HCT116 (cell line): Measurements from ENCODE around the gene MAGT1. TPM values are rescaled to one million over a fixed set of nuclear protein-coding genes. Genes with fewer than 3 reads are reported as not detected.

ENCODE experiments used
- ATAC-seq: fragments of 200-7000 bp; cut with Tn5 transposase; 2 replicates; pipeline ENCODE4 v1.9.1; 2020; ENCODE audit warnings: mild to moderate bottlenecking, moderate library complexity
- BruUV-seq: library from RNA; stranded (reverse); fragments of 400-500 nt; replicated peaks from 2 replicates; lab custom pipeline; 2021; lab: Mats Ljungman, UMichigan
- CTCF ChIA-PET: fragments of 300-600 bp; sonication (Branson Sonifier 250); formaldehyde crosslinking; loops from one replicate; lab custom pipeline; 2021; ENCODE audit warnings: antibody characterized with exemption; lab: Charles Lee
- POLR2A ChIA-PET: fragments of 300-600, 350-600 bp; sonication (Branson Sonifier 250); formaldehyde crosslinking; loops from one replicate; lab custom pipeline; 2021; ENCODE audit warnings: antibody characterized with exemption; lab: Charles Lee
- RAD21 ChIA-PET, 2 experiments: fragments of 300-600 bp; sonication (Branson Sonifier 250); formaldehyde crosslinking; loops; one replicate each; lab custom pipeline; 2023; ENCODE audit warnings: low total read pairs in 2 of 2; ENCODE audit not compliant: uncharacterized antibody in 2 of 2, unreplicated experiment in 2 of 2, low non-redundant PET in 1 of 2; lab: Charles Lee
- DNase-seq: peaks from one replicate; pipeline ENCODE4 v3.0.0-alpha.2; 2010; ENCODE audit warnings: low read depth, low spot score
- H2AFZ ChIP-seq: fragments of 200-600 bp; shearing (Covaris generic), sonication (generic); 2 replicates; pipeline ENCODE4 v1.6.1; 2017; ENCODE audit warnings: low read depth, mixed run types, mixed read lengths, antibody characterized with exemption, low read length; ENCODE audit not compliant: poor library complexity, severe bottlenecking
- H3K27ac ChIP-seq: 2 replicates; pipeline ENCODE4 v1.5.1; 2012; ENCODE audit warnings: low read depth, low read length
- H3K27me3 ChIP-seq: fragments of 200-600 bp; sonication (generic); 2 replicates; pipeline ENCODE4 v1.6.1; 2016; ENCODE audit warnings: mixed run types, low read length, mixed read lengths; ENCODE audit not compliant: insufficient read depth
- H3K36me3 ChIP-seq, 2 experiments: fragments of 200-500 bp in 1 of 2; fragments of 200-600 bp in 1 of 2; sonication (Bioruptor generic) in 1 of 2; sonication (generic) in 1 of 2; 2 replicates each; pipeline versions ENCODE4 v1.5.1 to v1.6.1; 2014 to 2016; ENCODE audit warnings: low read length in 2 of 2, inconsistent platforms in 1 of 2, mixed read lengths in 1 of 2, mixed run types in 1 of 2; ENCODE audit not compliant: insufficient read depth in 2 of 2, control insufficient read depth in 1 of 2
- H3K4me1 ChIP-seq, 2 experiments: fragments of 200-600 bp in 1 of 2; sonication (generic) in 1 of 2; 2 replicates each; pipeline versions ENCODE4 v1.5.1 to v1.6.1; 2012 to 2017; ENCODE audit warnings: low read length in 2 of 2, inconsistent platforms in 1 of 2, mild to moderate bottlenecking in 1 of 2, mixed read lengths in 1 of 2, mixed run types in 1 of 2, moderate library complexity in 1 of 2; ENCODE audit not compliant: insufficient read depth in 2 of 2, control insufficient read depth in 1 of 2
- H3K4me2 ChIP-seq: fragments of 200-600 bp; sonication (generic); 2 replicates; pipeline ENCODE4 v1.6.1; 2017; ENCODE audit warnings: mixed run types, low read length, mixed read lengths
- H3K4me3 ChIP-seq, 2 experiments: fragments of 200-600 bp in 1 of 2; sonication (generic) in 1 of 2; replicated peaks in 1 of 2; 2 replicates each; pipeline ENCODE4 v1.5.1; 2011 to 2016; ENCODE audit warnings: low read length in 2 of 2, control low read depth in 1 of 2, low read depth in 1 of 2, mild to moderate bottlenecking in 1 of 2, mixed read lengths in 1 of 2, mixed run types in 1 of 2
- H3K79me2 ChIP-seq: fragments of 200-600 bp; sonication (generic); 2 replicates; pipeline ENCODE4 v1.6.1; 2017; ENCODE audit warnings: mild to moderate bottlenecking, mixed run types, low read length, moderate library complexity, mixed read lengths; ENCODE audit not compliant: insufficient read depth
- H3K9ac ChIP-seq: fragments of 200-600 bp; sonication (generic); 2 replicates; pipeline ENCODE4 v1.6.1; 2016; ENCODE audit warnings: low read length, mixed read lengths
- H3K9me2 ChIP-seq: fragments of 200-600 bp; sonication (generic), shearing (Covaris generic); 2 replicates; pipeline ENCODE4 v1.6.1; 2017; ENCODE audit warnings: mixed run types, mild to moderate bottlenecking, moderate library complexity; ENCODE audit not compliant: insufficient read depth
- H3K9me3 ChIP-seq, 2 experiments: fragments of 200-500 bp in 1 of 2; fragments of 200-600 bp in 1 of 2; sonication (Bioruptor generic) in 1 of 2; sonication (generic) in 1 of 2; 2 replicates each; pipeline ENCODE4 v1.6.1; 2014 to 2017; ENCODE audit warnings: low read length in 2 of 2, mixed read lengths in 2 of 2, inconsistent platforms in 1 of 2, low read depth in 1 of 2, mild to moderate bottlenecking in 1 of 2, mixed run types in 1 of 2, moderate library complexity in 1 of 2; ENCODE audit not compliant: control insufficient read depth in 1 of 2, insufficient read depth in 1 of 2
- H4K20me1 ChIP-seq: fragments of 200-600 bp; sonication (generic), shearing (Covaris generic); 2 replicates; pipeline ENCODE4 v1.6.1; 2017; ENCODE audit warnings: mixed run types, mild to moderate bottlenecking, moderate library complexity; ENCODE audit not compliant: insufficient read depth
- ATF3 ChIP-seq: IDR thresholded peaks from 2 replicates; pipeline ENCODE4 v1.6.1; 2012
- CBX3 ChIP-seq: IDR thresholded peaks from 2 replicates; pipeline ENCODE4 v1.6.1; 2012; ENCODE audit warnings: low read depth
- POLR2AphosphoS5 ChIP-seq: IDR thresholded peaks from 2 replicates; pipeline ENCODE4 v1.6.1; 2011; ENCODE audit warnings: mild to moderate bottlenecking, low read depth, low read length, moderate library complexity
- SRF ChIP-seq: IDR thresholded peaks from 2 replicates; pipeline ENCODE4 v1.6.1; 2012; ENCODE audit warnings: low read depth
- YY1 ChIP-seq: IDR thresholded peaks from 2 replicates; pipeline ENCODE4 v1.6.1; 2011; ENCODE audit warnings: low read length, low read depth, moderate library complexity, mild to moderate bottlenecking; ENCODE audit not compliant: insufficient replicate concordance; ENCODE audit errors: extremely low read depth
- ZFX ChIP-seq: fragments of 450-650 bp; IDR thresholded peaks from 2 replicates; pipeline ENCODE4 v1.6.1; 2017
- intact Hi-C: fragments of 100-400 bp; cut with micrococcal nuclease; formaldehyde crosslinking; loops from 2 replicates; pipeline ENCODE4 v1.10.0; 2022
- total RNA-seq: library from RNA; stranded (reverse); gene quantifications from one replicate; pipeline ENCODE4 v1.2.1, GENCODE V29; 2021; ENCODE audit not compliant: unreplicated experiment
- TF ChIP-seq, protein P1 (sequence below), 3 experiments: fragments of 200-600 bp in 1 of 3; sonication (generic) in 1 of 3; IDR thresholded peaks in 2 of 3; conservative IDR thresholded peaks in 1 of 3; 2 replicates each; pipeline ENCODE4 v1.5.1; 2012 to 2017; ENCODE audit warnings: low read depth in 2 of 3, low read length in 2 of 3, antibody characterized with exemption in 1 of 3, borderline replicate concordance in 1 of 3, control low read depth in 1 of 3, mild to moderate bottlenecking in 1 of 3, mixed read lengths in 1 of 3, mixed run types in 1 of 3, moderate library complexity in 1 of 3; ENCODE audit not compliant: insufficient read depth in 1 of 3

Gene MAGT1
- total RNA-seq, 1 experiment from 2014 or later, result 39.5 TPM

- no peak overlapping the region for H3K4me2 ChIP-seq
- no peaks in the 10 kb centered on the region for H3K9me3 ChIP-seq
- H2AFZ ChIP-seq, result no peak overlapping the region
- no peak for ATAC-seq
- ChIA-PET RAD21 (no interaction called here), CTCF (no interaction called here), POLR2A (no interaction called here)
- no peaks in the 10 kb centered on the region for H3K27me3 ChIP-seq
- H3K9ac ChIP-seq, result no peak overlapping the region
- no peaks in the 10 kb centered on the region for H3K4me1 ChIP-seq
- no peaks in the 10 kb centered on the region for H3K79me2 ChIP-seq
- H3K4me3 ChIP-seq, result no peak overlapping the region
- no peaks in the 10 kb centered on the region for H3K9me2 ChIP-seq
- TF ChIP-seq YY1 (no peak), CBX3 (no peak)
- no peak for DNase-seq
- intact Hi-C loops, result no loop called here
- no peaks in the 10 kb centered on the region for H3K36me3 ChIP-seq
- H4K20me1 ChIP-seq, result no peaks in the 10 kb centered on the region
- no TSS peak for BruUV-seq
- no peak overlapping the region for H3K27ac ChIP-seq
These were observed 100.1 kb downstream of the MAGT1 start for GRCh38 chrX:77795124-77795523.

GRCh38 chrX:77793946-77794345, 101.3 kb downstream of the MAGT1 start:
- no peaks in the 10 kb centered on the region for H4K20me1 ChIP-seq
- no peak overlapping the region for H3K4me3 ChIP-seq
- H3K4me2 ChIP-seq, result no peak overlapping the region
- BruUV-seq, result no TSS peak
- H3K9ac ChIP-seq, result no peak overlapping the region
- H3K9me3 ChIP-seq, result no peaks in the 10 kb centered on the region
- DNase-seq (no peak), ATAC-seq (no peak)
- no peaks in the 10 kb centered on the region for H3K27me3 ChIP-seq
- no peaks in the 10 kb centered on the region for H3K9me2 ChIP-seq
- ChIA-PET CTCF (no interaction called here), POLR2A (no interaction called here), RAD21 (no interaction called here)
- intact Hi-C loops, result no loop called here
- no peaks in the 10 kb centered on the region for H3K4me1 ChIP-seq
- no peaks in the 10 kb centered on the region for H3K36me3 ChIP-seq
- H3K79me2 ChIP-seq, result no peaks in the 10 kb centered on the region
- H2AFZ ChIP-seq, result no peak overlapping the region
- H3K27ac ChIP-seq, result no peak overlapping the region
- no peak for TF ChIP-seq ATF3
- TF ChIP-seq, protein P1, sequence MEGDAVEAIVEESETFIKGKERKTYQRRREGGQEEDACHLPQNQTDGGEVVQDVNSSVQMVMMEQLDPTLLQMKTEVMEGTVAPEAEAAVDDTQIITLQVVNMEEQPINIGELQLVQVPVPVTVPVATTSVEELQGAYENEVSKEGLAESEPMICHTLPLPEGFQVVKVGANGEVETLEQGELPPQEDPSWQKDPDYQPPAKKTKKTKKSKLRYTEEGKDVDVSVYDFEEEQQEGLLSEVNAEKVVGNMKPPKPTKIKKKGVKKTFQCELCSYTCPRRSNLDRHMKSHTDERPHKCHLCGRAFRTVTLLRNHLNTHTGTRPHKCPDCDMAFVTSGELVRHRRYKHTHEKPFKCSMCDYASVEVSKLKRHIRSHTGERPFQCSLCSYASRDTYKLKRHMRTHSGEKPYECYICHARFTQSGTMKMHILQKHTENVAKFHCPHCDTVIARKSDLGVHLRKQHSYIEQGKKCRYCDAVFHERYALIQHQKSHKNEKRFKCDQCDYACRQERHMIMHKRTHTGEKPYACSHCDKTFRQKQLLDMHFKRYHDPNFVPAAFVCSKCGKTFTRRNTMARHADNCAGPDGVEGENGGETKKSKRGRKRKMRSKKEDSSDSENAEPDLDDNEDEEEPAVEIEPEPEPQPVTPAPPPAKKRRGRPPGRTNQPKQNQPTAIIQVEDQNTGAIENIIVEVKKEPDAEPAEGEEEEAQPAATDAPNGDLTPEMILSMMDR (IDR thresholded peaks at IDR 0.05 in 2 of 3, conservative IDR thresholded peaks at IDR 0.05 in 1 of 3; ENCODE audit: borderline replicate concordance in 1 of 3, insufficient read depth in 1 of 3, low read depth in 2 of 3, low read length in 2 of 3), result no peak
- no peak for TF ChIP-seq ZFX
- no peak for TF ChIP-seq POLR2AphosphoS5
- no peak for TF ChIP-seq CBX3
- TF ChIP-seq SRF, result no peak
